ENCODE data around the gene ILF2.

- TF ChIP-seq CTCF (IDR thresholded peaks at IDR 0.05) (no peak), POLR2A (IDR thresholded peaks at IDR 0.05) (no peak)
Observed at GRCh38 chr1:153613406-153613805, 57.4 kb downstream of the ILF2 start.

Measured in breast epithelium (tissue), 3 donors.